ENCODE measurements around the gene SIX2. TPM values are rescaled to one million over a fixed set of nuclear protein-coding genes. Genes with fewer than 3 reads are reported as not detected.

Gene SIX2
- total and polyA plus RNA-seq, 2 donors from 2014 or later: 0.28 to 0.62 TPM

DNA sequence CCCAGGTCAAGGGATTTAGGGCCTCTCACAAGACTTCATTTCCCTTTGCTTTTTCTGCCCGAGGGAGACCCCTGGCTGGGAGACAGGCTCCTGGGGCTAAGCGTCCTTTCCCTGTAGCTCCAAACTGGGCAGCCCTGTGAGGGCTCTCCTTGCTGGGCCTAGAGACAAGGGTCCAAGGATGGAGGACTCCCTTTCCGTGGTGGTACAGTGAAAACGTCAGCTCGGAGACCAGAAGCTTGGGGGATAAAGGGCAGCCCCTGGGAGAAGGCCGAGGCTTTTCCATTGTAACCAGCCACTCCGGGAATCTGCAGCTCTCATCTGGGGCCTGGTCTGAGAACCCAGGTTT, 2.3 kb downstream of the SIX2 start:
- Histone ChIP-seq H3K4me3 (ENCODE audit: low read length in 3 of 3) (peak overlapping the region in 1 of 3 donors; percentile 40), H3K36me3 (ENCODE audit: control insufficient read depth in 2 of 3, insufficient read depth in 3 of 3, low read length in 3 of 3) (no peaks in the 10 kb centered on the region), H3K27ac (ENCODE audit: low read depth in 2 of 2, low read length in 2 of 2) (no peak overlapping the region), H3K27me3 (ENCODE audit: control insufficient read depth, insufficient read depth, low read length) (peaks cover 64% of the 10 kb centered on the region), H3K4me1 (ENCODE audit: control insufficient read depth in 2 of 3, insufficient read depth in 2 of 3, low read depth in 1 of 3, low read length in 3 of 3) (peaks cover 0 to 20% (median 0%) of the 10 kb centered on the region in 3 donors), H3K9me3 (ENCODE audit: control insufficient read depth in 2 of 3, insufficient read depth in 1 of 3, low read length in 3 of 3) (no peaks in the 10 kb centered on the region), H3K9ac (ENCODE audit: low read length in 3 of 3) (no peak overlapping the region)
- TF ChIP-seq, protein P1, sequence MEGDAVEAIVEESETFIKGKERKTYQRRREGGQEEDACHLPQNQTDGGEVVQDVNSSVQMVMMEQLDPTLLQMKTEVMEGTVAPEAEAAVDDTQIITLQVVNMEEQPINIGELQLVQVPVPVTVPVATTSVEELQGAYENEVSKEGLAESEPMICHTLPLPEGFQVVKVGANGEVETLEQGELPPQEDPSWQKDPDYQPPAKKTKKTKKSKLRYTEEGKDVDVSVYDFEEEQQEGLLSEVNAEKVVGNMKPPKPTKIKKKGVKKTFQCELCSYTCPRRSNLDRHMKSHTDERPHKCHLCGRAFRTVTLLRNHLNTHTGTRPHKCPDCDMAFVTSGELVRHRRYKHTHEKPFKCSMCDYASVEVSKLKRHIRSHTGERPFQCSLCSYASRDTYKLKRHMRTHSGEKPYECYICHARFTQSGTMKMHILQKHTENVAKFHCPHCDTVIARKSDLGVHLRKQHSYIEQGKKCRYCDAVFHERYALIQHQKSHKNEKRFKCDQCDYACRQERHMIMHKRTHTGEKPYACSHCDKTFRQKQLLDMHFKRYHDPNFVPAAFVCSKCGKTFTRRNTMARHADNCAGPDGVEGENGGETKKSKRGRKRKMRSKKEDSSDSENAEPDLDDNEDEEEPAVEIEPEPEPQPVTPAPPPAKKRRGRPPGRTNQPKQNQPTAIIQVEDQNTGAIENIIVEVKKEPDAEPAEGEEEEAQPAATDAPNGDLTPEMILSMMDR (IDR thresholded peaks at IDR 0.05; ENCODE audit: borderline replicate concordance, extremely low read depth, insufficient read depth): no peak
- DNase-seq: no peak
- intact Hi-C loops (cut with DNase I): no loop called here
- FAIRE-seq: no peak

DNA sequence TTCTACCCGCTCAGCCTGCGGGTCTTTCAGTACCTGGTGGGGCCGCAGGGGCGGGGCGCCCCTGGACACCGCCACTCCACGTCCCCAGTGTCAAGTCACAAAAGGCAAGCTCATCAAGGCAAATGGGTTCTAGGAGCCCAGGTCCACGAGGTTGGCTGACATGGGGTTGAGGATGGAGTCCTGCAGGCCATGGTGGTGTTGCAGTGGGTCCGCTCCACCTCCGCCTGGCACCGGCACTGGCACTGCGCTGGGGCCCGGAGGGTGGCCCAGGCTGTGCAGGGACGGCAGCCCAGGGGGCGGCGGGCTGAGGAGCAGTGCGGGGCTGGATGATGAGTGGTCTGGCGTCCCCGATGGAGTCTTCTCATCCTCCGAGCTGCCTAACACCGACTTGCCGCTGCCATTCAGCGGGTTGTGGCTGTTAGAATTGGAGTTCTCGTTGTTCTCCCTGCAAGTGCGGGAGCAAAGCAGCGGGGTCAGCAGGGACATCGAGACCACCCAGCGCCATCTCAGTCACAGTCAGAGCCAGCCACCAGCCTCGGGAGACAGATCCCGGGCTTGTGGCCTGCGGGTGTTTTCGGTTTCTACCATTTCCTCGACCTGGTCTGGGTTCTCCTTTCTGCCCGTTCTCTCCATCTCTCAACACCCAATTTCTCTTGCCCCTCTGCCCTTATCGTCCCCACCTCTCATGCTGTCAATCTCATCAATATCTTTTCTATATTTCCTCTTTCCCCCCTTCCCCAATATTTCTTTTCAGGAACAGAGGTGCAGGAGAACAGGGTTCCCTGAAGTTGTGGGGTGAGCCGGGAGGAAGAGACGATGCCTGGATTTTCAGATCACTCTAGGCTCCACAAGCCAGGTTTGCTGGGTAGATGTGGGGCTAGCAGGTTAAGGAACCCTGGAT, 3.0 kb downstream of the SIX2 start:
- DNase-seq: no peak
- Histone ChIP-seq H3K27me3 (ENCODE audit: control insufficient read depth, insufficient read depth, low read length) (peaks cover 65% of the 10 kb centered on the region), H3K9me3 (ENCODE audit: control insufficient read depth in 2 of 3, insufficient read depth in 1 of 3, low read length in 3 of 3) (no peaks in the 10 kb centered on the region), H3K36me3 (ENCODE audit: control insufficient read depth in 2 of 3, insufficient read depth in 3 of 3, low read length in 3 of 3) (no peaks in the 10 kb centered on the region), H3K9ac (ENCODE audit: low read length in 3 of 3) (no peak overlapping the region), H3K27ac (ENCODE audit: low read depth in 2 of 2, low read length in 2 of 2) (no peak overlapping the region), H3K4me1 (ENCODE audit: control insufficient read depth in 2 of 3, insufficient read depth in 2 of 3, low read depth in 1 of 3, low read length in 3 of 3) (peaks cover 0 to 20% (median 0%) of the 10 kb centered on the region in 3 donors), H3K4me3 (ENCODE audit: low read length in 3 of 3) (peak overlapping the region in 1 of 3 donors; percentile 40)
- FAIRE-seq: no peak
- TF ChIP-seq, protein P1 (IDR thresholded peaks at IDR 0.05; ENCODE audit: borderline replicate concordance, extremely low read depth, insufficient read depth): no peak
- intact Hi-C loops (cut with DNase I): no loop called here

DNA sequence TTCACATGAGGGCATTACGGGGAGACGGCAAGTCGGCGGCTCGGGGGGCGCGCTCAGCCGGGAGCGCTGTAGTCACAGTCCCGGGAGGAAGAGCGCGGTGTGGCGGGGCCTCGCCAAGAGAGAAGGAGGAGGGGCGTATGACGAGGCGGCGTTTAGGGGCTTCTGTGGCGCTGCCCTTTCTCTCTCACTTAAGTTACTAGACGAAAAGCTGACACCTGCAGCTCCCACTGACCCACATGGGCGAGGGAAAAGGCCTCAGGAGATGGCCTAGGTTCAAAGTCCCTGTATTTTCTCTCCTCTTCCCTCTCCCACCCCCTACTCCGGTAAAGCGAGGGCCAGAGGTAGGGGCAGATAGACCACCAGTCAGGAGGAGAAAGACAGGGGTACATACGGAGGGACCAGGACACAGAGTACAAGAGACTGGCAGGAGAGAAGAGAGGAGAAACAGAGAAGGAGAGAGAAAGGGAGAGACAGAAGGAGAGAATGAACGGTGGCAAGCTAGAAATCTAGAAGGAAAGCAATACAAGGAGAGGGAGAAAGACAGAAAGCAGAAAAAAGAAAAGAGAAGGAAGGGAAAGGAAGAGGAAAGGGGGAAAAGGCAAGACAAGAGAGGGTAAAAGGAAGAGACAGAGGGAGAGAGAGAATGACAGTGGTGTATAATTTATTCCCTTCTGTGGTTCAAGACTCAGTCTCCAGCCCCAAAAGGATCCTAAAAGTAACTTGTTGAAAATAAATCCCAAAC, 3.8 kb downstream of the SIX2 start:
- Histone ChIP-seq H3K9ac (ENCODE audit: low read length in 3 of 3) (peak overlapping the region in 1 of 3 donors; percentile 20), H3K4me1 (ENCODE audit: control insufficient read depth in 2 of 3, insufficient read depth in 2 of 3, low read depth in 1 of 3, low read length in 3 of 3) (peaks cover 0 to 24% (median 0%) of the 10 kb centered on the region in 3 donors), H3K9me3 (ENCODE audit: control insufficient read depth in 2 of 3, insufficient read depth in 1 of 3, low read length in 3 of 3) (no peaks in the 10 kb centered on the region), H3K36me3 (ENCODE audit: control insufficient read depth in 2 of 3, insufficient read depth in 3 of 3, low read length in 3 of 3) (no peaks in the 10 kb centered on the region), H3K27me3 (ENCODE audit: control insufficient read depth, insufficient read depth, low read length) (peaks cover 65% of the 10 kb centered on the region), H3K4me3 (ENCODE audit: low read length in 3 of 3) (peak overlapping the region in 1 of 3 donors; percentile 21), H3K27ac (ENCODE audit: low read depth in 2 of 2, low read length in 2 of 2) (no peak overlapping the region)
- TF ChIP-seq, protein P1 (IDR thresholded peaks at IDR 0.05; ENCODE audit: borderline replicate concordance, extremely low read depth, insufficient read depth): no peak
- no peak for FAIRE-seq
- DNase-seq: peak in 3 of 5 donors; percentile 42 to 66 (median 52)
- intact Hi-C loops (cut with DNase I): no loop called here
